ENCODE data around the gene SMIM38.
"Not testable (repeated sequence)": the region's sequence is repeated elsewhere in the genome, so short reads cannot be mapped to it uniquely, and the experiment has no call there.

SMIM38 gene

DNA sequence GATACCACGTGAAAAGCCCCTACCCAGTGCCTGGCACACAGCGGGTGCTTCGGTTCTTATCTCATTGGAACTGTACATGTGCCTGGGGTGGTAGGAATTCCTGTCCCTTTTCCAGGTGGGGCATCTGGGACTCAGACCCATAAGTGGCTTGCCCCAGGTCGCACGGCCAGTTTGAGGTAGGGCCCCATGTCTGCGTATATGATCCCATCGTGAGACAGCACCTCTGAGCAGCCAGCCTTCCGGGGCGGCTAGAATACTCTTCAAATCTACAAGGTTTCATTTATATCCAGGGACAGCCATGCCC is 33.5 kb upstream of the SMIM38 start:
- no peak for DNase-seq (ENCODE audit: low read depth in 2 of 2)

DNA sequence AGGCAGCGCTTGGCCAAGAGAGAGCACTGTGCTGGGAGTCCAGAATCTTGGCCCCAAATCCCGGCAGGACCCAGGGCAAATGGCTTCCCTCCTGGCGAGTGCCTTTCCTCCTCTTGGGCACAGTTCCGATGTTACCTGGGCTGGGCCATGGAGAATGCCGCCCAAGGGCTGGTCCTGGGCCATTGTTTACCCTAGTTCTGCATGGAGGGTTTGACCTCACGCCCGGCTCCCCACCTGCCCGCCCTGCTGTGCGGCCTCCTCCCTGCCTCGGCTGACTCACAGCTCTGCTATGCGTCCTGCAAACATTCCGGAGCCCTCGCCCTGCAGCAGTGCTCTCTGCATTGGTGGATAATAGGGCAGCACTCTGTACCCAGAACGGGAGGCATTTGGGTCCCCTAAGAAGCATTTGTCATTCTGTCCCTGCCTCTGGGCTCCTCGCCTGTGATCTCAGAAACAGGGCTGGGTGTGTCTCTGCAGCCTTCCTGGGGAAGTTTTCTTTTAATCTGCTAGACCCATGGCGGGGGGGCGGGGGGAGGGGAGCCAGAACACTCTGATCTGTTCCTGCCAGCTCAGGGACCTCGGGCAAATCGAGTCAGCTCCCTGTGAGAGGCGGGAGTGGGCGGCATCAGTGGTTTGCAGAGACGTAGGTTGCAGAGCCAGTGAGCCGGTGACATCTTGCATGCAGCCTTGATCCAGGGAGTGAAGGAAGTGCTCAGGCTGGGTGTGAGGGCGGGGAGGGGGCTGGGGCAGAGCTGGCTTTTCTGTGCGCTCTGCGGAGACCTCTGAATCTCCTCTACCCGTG is 32.9 kb upstream of the SMIM38 start:
- DNase-seq (ENCODE audit: low read depth in 2 of 2): peak; percentile 65 to 73

DNA sequence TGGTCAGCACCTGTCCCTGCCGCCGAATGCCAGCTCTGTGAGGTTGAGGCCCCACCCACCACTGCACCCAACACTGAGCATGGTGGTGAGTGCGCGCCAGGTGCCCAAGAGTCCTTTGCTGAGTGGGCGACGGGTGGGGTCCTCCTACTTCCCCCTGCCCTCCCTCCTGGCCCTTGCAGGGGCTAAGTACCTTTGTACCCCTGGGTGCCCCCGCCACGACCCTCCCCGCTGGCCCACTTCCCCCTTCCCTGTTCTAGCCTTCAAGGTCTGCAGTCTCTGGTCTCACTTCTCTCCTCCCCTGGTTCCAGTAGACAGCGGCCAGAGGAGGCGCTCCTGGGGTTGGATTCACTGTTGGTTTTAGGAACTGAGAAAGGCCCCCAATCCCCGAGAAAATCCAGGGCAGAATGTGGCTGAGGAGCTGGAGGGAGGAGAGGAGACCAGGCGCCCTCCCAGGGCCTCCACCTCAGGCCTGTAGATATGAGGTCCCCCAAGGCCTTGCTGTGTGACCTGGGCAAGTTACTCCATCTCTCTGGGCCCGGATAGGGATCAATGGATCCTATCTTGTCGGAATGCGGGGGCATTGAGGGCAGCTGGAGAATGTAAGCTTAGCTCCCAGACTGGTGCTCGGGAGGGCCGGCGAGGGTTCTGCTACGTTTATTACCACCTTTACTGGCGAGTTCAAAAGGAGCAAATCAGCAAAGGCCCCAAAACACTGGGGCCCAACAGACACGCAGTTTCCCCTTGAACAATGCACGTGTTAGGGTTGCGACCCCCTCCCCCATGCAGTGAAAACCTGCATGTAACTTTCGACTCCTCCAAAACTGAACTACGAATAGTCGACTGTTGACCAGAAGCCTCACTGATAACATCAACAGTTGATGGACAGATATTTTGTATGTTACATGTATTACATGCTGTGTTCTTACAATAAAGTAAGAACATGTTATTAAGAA is 31.9 kb upstream of the SMIM38 start:
- peak in 1 of 2 donors; percentile 5 for DNase-seq (ENCODE audit: low read depth in 2 of 2)

DNA sequence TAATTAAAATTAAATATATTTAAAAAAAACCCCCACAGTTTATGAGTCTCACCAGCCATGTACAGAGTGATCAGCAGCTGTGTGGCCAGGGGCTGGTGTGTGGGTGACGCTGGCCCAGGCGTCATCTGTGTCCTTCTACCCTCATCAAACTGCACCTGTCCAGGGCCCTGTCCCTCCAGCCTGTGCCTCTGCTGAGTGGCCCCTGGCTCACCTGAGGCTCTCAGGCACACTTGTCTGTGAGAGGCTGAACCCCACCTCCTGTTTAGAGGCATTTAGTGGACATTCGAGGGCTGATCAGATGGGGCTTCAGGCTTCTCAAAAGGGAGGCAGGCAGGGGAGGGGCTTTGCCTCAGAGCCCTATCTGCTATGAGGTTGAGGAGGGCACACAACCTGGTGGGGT is 29.9 kb upstream of the SMIM38 start:
- no peak for DNase-seq (ENCODE audit: low read depth in 2 of 2)

DNA sequence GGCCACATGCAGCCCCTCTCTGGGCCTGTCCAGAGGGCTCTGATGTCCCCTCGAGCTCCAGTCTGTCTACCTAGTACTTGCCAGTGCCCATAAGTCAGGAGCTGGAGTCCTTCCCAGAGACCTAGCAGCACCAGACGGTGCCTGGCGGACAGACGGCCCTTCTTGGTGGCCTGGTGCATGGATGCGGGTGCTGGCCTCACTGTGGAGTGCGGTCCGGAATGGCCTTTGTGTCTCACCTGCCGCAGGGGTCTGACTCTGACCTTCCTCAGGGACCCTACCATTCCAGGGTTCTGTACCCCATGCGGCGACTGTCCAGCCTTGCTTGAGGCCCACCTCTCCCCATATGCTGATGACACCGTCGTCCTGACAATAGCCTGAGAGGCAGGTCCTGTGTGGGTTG is 29.4 kb upstream of the SMIM38 start:
- DNase-seq (ENCODE audit: low read depth in 2 of 2): no peak

DNA sequence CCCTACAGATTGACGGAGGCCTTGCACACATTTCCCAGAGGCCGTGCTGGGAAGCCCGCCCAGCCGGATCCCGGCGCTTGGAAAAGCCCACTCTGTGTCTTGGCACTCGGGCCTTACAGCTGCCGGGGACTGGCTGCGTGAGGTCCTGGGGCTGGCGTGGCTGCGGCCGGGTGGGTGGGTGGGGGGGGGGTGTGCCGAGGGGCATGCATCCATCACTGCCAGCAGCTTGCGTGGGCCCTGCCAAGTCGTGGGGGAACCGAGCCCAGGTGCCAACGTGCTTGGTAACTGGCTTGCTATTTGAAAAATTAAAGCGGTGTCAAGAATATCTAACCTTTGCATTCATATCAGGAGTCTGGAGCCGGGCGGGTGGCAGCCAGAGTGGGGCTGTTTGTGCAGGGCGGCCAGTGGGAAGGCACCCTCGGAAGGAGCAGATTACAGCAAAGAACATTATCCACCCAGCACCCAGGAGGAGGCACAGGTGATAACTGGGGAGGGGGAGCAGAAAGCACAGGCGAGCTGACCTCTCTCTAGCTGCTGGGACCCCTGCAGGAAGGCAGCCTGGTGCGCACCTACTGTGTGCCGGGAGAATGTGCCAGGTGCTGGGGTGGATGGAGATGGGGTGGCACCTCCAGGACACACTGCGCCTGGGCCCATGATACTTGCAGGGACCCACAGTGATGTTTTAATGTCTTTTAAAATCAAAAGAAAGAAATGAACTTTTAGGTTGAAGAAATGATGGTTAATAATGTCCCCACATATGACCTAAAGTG is 28.5 kb upstream of the SMIM38 start:
- DNase-seq (ENCODE audit: low read depth in 2 of 2): no peak

DNA sequence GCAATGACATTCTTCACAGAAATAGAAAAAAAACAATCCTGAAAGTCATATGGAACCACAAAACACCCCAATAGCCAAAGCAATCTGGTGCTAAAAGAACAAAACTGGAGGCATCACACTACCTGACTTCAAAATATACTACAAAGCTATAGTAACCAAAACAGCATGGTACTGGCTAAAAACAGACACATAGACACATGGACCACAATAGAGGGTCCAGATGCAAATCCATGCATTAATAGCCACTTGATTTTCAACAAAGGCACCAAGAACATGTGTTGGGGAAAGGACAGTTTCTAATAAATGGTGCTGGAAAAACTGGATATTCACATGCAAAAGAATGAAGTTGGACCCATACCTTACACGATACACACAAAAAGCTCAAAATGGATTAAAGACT is 27.9 kb upstream of the SMIM38 start:
- DNase-seq (ENCODE audit: low read depth in 2 of 2): no peak

DNA sequence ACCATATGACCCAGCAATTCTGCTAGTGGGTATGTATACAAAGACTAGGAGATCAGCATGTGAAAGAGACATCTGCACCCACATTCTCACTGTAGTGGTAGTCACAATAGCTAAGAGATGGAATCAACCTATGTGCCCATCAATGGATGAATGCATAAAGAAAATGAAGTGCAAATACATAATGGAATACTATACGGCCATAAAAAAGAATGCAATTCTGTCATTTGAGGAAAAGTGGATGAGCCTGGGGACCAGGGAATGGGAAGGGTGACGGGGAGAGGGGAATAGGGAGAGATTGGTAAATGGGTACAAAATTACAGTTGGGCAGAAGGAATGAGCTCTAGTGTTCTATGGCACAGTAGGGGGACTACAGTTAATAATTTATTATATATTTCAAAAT is 26.7 kb upstream of the SMIM38 start:
- no peak for DNase-seq (ENCODE audit: low read depth in 2 of 2)

DNA sequence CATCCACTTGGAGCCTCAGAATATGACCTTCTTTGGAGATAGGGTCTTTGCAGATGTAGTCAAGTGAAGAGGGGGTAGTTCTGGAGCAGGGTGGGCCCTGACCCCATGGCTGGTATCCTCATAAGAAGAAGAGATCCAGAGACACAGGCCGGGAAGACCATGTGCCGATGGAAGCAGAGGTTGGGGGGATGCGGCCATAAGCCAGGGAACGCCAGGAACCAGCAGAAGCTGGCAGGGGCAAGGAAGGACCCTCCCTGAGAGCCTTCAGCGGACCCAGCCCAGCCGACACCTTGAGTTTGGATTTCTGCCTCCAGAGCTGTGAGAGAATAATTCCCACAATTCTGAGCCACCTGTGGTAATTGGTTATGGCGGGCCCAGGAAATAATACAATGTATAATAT is 26.1 kb upstream of the SMIM38 start:
- no peak for DNase-seq (ENCODE audit: low read depth in 2 of 2)

DNA sequence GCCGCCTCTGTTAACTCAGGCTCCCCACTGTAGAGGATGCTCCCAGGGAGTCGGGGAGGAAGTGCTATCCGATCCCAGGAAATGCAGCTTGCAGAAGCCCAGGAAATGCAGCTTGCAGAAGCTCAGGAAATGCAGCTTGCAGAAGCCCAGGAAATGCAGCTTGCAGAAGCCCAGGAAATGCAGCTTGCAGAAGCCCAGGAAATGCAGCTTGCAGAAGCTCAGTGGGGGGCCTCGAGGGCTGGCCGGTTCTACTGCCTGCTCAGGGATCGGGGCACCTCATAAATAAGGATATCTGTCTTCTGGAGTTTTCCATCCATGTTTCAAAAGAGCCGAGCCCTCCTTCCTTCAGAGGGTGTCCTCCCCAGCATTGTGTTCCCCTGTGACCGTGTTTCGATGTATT is 25.1 kb upstream of the SMIM38 start:
- no peak for DNase-seq (ENCODE audit: low read depth in 2 of 2)

DNA sequence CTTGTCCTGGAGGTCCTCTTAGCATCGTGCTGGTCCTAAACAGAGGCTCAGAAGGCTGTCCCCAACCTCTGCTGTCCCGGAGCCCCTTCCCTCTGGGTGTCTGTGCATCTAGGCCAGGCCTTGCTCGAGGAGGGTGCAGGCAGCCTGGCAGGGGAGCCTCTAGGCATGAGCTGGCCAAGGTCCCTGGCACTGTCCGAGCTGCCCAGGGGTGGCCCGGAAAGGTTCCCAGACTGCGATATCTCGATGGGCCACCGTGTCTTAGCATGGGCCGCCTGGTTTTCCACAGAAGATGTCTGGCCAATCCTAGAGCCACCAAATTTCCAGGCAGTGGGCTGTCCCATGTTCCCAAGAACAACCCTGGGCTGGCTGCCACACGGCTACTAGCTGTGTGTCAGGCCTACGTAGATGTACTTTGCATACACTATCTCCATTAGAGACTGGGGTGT is 24.6 kb upstream of the SMIM38 start:
- DNase-seq (ENCODE audit: low read depth in 2 of 2): no peak

DNA sequence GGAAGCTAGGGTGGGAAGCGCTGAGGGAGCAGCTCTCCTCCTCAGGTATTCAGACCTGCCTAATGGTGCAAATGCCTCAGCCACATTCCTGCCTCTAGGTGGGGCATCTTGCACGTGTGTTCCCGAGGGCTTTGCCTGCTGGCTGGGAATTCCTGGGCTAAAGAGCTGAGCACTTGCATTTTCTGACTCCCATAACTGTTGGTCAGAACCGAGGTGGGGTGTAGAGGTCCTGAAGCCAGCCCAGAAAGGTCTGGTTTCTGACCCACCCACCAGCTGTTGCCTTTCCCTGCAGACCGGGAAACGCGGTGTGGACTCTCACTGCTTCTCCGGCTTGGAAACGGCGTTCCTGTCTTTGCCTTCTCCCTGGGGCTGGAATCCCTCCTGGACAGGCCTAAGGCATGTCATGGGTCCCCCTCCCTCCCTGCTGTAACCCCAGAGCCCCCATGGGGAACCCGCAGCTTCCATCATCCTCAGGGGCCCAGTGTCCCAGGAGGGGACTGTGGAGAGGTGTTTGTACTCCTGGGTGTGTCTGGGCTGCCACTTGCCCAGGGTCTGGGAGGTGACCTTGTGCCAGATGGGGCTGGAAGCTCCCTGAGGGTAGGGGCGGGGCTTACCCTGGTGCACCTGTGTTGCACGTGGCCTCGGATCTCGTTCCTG is 24.0 kb upstream of the SMIM38 start:
- DNase-seq (ENCODE audit: low read depth in 2 of 2): no peak

DNA sequence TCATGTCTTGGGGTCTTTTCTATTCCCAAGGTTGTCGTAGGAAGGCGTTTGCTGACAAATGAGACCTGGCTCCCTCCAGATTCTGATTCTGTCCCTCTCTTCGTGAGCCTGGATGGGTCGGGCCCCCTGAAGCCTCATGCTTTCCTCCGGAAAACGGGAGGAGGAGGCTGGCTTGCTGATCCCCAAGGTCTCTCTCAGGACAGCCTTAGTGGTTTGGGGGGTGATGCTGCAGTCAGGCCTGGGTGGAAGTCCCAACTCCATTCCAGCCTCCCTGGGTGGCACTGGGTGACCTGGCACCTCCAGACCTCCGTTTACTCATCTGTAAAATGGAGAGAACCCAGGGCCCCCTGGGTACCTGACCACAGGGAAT is 23.4 kb upstream of the SMIM38 start:
- DNase-seq (ENCODE audit: low read depth in 2 of 2): no peak

DNA sequence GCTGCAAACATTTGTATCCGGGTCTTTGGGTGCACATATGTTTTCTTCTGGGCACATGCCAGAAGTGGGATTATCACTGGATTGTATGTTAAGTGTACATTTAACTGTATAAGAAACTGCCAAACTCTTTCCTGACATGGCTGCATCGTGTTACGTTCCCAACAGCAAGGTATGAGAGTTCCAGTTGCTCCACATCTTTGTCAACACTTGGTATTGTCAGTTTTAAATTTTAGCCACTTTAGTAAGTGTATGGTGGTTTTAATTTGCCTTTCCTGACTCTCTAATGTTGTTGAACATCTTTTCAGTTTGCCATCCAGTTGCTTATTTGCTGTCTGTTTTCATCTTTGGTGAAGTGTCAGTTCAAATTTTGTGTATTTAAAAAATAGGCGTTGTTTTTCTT is 22.5 kb upstream of the SMIM38 start:
- DNase-seq (ENCODE audit: low read depth in 2 of 2): no peak

DNA sequence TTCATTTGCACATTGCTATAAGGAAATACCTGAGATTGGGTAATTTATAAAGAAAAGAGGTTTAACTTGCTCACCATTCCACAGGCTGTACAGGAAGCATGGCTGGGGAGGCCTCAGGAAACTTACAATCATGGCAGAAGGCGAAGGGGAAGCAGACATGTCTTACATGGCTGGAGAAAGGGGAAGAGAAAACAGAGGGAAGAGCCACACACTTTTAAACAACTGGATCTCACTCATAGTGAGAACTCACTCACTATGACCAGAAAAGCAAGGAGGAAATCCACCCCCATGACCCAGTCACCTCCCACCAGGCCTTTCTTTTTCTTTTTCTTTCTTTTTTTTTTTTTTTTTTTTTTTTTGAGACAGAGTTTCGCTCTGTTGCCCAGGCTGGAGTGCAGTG is 21.6 kb upstream of the SMIM38 start:
- DNase-seq (ENCODE audit: low read depth in 2 of 2): not testable (repeated sequence)

DNA sequence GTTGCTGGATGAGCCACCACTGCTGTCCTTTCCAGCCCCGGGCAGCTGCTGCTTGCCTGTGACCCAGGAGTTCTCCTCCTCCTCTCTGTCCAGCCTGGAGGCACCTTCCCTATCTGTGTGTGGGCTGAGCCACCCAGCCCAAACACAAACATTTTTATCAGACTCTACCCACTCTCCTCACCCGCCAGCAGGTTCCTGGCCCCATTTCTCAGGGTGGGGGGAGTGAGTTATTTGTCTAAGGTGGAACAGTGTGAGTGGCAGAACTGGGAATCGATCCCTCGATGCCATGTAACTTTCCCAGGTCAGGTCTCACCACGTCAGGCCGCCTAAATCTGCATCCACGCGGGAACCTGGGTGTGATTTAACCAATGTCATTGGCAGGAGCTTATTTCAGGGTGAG is 20.8 kb upstream of the SMIM38 start:
- no peak for DNase-seq (ENCODE audit: low read depth in 2 of 2)

DNA sequence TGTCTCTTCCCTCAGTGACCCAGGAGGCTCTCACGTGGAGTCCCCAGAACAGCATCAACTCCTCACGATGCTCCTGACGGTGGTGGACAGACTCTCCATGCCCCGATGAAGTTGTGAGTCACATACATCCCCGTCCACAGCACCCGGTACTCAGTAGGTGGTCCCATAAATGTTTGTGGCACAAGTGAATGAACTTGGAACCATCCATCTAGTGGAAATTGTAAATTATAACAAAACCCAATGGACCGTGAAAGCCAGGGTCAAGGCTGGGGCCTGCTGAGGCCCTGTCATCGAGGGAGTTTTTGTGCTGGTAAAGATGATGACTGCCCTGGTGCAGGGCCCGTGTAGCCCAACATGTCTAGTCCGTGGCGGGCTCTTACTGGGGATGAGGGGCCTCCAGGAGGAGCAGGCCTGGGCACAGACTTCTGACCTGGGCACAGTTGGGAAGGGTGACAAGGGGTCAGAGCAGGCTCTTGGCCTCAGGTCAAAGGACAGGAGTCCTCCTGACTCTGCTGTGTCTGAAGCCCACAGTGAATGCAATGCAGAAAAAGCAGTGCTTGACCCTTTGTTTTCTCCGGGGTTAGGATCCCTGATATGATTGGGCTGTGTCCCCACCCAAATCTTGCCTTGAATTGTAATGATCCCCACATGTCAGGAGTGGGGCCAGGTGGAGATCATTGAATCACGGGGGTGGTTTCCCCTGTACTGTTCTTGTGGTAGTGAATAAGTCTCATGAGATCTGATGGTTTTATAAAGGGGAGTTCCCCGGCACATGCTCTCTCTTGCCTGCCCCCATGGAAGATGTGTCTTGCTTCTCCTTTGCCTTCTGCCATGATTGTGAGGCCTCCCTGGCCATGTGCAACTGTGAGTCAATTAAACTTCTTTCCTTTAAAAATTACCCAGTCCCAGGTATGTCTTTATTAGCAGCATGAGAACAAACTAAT is 20.0 kb upstream of the SMIM38 start:
- DNase-seq (ENCODE audit: low read depth in 2 of 2): no peak

DNA sequence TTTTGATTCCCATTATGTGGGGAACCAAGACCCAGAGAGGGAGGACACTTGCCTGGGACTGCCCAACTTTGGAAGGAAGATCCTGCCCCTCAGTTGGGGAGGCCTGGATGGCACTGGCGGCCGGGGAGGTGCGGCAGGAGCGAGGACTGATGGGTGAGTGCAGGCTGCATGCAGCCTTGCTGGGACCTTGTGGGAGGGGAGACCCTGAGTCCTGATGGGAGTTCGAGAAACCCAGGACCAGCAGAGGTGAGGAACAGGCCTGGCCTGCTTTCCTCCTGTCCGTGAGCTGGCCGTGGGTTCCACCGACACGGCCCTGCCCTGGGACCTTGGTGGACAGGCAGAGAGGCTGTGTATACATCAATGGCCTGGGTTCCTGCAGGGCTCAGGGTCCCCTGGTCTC is 19.3 kb upstream of the SMIM38 start:
- no peak for DNase-seq (ENCODE audit: low read depth in 2 of 2)

DNA sequence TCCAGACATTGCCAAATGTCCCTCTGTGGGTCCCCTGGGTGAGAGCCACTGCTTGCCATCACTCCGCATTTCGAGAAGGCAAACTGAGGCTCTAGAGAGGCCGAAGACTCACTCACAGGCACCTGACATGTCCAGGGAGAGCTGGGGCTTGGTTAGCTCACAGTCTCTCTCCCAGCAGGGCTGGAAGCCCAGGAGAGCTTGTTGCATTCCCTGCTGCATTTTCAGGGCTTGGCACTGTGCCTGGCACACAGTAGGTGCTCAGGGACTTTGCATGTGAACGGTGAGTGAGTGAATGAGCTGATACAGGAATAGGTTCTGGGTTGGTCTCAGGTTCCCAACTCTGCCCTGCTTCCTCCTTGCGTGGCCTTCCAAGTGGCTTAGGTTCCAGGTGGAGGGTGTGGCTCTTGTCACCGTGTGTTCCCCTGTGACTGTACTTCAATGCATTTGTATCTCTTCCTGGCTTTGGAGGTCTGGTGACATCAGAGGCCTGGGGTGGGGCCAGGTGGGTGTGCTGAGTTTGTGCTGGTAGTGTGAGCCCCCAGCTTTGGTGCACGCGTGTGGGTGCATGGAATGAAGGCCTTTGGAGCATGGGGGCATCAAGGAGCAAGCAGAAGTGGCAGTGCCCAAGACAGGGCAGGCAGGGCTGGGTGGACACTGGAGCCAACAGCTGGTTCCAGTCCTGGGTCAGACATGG is 18.4 kb upstream of the SMIM38 start:
- DNase-seq (ENCODE audit: low read depth in 2 of 2): no peak

DNA sequence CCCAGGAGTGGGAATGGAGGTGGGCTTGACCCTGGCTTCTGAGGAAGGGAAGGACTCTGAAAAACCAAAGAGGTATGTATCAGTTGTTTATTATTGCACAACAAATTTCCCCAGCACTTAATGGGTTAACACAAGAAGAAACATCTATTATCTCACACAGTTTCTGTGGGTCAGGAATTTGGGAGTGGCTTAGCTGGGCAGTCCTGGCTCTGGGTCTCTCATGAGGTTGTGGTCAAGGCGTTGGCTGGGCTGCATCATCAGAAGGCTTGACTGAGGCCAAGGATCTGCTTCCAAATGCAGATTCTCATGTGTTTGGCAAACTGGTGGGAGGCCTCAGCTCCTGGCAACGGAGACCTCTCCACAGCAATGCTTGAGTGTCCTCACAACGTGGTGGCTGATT is 17.5 kb upstream of the SMIM38 start:
- DNase-seq (ENCODE audit: low read depth in 2 of 2): no peak
